GM21360 (cell line): ENCODE measurements around the gene TBPL2.
"Not testable (repeated sequence)": the region's sequence is repeated elsewhere in the genome, so short reads cannot be mapped to it uniquely, and the experiment has no call there.

Experiments
- ATAC-seq: cut with Tn5 transposase; IDR thresholded peaks from one replicate; pipeline ENCODE4 v1.9.1; 2021; ENCODE audit warnings: mild to moderate bottlenecking, moderate library complexity; ENCODE audit not compliant: unreplicated experiment

TBPL2 gene

GRCh38 chr14:55441286-55441685, 870 bp upstream of the TBPL2 start:
- no peak for ATAC-seq

DNA sequence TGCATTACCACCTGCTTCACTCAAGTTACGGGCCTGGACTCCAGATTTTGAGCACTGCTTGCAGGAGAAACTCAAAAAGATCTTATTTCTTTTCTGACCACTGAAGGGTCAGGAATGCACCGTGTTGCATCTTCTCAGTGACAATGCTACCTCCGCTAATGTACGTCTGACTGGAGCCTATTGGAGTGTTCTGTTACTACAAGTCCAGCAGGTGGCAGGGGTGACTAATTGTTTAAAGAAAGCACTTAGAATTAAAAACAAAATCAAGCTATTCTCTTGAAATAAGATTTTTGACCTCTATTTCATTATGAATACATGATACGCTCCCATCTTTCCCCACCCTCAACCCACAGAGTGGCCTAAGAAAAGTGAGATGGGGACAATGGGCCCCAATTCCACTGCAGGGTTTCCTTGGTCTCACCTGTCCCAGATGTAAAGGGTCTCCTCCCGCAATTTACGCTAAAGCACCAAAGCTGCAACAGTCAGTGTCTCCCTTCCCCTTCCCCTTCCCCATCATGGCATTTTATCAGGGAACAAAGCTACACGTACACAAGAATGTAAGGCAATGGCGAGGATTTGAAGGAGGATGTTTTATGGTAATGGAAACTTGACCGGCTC, 2.2 kb downstream of the TBPL2 start:
- no peak for ATAC-seq

DNA sequence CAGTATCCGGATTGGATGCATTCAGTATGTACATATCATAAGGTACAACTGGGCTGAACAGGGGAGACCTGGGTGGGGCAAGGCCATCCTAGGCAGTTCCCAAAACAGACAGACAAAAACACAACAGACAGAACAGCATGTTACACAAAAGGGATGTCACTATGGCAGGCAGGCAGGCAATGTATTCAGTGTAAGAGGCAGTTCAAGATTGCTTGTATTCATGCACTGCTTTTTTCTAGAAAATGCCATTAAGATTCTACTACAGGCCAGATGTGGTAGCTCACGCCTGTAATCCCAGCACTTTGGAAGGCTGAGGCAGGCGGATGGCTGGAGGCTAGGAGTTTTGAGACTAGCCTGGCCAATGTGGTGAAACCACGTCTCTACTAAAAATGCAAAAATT, 3.5 kb downstream of the TBPL2 start:
- no peak for ATAC-seq

GRCh38 chr14:55436519-55436918, 3.9 kb downstream of the TBPL2 start:
- ATAC-seq: no peak

GRCh38 chr14:55434805-55435174, 5.6 kb downstream of the TBPL2 start:
- ATAC-seq: no peak

GRCh38 chr14:55433880-55434804, 6.3 kb downstream of the TBPL2 start:
- no peak for ATAC-seq

DNA sequence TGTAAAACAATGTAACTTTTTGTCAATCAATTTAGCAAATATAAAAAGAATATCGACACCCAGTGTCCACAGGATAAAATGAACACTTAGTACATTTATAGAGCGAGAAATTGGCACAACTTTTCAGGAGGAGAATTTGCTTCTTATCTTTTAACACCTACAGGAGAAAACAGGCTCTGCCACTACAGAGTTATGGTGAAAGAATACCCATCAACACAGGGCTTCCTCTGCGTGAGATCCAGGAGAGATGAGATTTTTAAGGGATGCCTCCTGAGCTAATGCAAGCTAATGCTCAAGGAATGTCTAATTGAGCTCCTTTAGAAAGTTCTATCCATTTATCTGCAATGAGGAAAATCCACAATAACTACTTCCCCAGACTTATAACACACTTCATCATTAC, 7.8 kb downstream of the TBPL2 start:
- no peak for ATAC-seq

DNA sequence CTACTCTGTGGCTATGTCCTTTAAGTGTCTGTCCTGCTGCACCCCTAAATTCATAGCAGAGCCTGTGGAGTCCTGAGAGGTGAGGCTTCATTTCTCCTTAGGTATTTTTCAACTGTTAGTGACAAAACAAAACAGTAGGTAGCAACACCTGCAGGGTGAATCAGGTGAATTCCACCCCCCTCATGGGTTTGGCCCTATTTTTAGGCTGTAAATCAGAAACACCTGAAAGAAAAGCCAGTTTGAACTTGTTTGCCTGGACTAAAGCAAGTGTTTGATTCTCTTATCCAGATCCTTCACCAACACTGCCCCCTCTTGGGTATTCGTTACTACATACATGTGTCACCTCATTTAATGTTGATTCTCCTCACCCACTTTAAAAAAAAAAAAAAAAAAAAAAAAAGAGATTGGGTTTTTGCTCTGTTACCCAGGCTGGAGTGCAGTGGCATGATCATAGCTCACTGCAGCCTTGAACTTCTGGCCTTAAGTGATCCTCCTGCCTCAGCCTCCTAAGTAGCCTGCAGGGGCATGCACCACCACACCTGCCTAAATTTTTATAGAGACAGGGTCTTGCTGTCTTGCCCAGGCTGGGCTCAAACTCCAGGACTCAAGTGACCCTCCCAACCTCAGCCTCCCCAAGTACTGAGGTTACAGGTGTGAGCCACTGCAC, 10.3 kb downstream of the TBPL2 start:
- ATAC-seq: peak; percentile 57

- no peak for ATAC-seq
These were observed 13.0 kb downstream of the TBPL2 start for GRCh38 chr14:55427439-55427838.

DNA sequence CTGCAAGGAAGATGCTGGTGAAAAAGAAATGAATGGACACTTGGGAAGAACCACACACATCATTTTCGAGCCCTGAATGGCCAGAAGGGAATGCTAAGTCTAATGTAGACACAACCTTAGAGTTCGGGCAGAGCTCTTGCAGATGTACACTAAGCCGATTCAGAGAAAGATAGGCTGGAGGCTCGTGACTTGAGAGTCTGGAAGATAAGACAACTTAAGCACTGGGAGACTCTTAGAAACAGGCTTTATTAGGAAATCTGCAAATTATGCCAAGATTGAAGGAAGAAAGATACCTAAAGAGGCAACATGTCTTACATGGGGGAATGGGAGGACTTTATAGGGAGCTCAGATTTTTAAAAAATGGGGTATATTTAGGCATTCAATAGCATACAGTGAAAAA, 13.5 kb downstream of the TBPL2 start:
- no peak for ATAC-seq

DNA sequence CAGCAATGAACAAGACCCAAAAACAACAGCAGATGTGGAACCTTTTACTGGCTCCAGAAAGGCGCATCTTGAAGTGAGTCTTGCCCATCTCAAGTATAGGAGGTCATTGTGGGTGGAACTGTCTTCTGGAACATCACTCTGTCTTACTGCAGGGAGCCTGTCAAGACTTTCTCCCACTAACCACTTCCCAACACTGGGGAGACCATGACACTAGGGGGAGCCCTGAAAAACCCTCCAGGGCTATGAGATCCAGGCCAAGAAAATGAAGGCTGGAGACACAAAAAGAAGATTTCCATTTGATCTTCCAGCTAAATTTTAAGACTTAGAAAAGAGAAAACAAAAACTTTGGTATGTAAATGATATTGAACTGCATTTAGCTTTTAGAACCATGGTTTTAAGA, 15.3 kb downstream of the TBPL2 start:
- ATAC-seq: no peak

DNA sequence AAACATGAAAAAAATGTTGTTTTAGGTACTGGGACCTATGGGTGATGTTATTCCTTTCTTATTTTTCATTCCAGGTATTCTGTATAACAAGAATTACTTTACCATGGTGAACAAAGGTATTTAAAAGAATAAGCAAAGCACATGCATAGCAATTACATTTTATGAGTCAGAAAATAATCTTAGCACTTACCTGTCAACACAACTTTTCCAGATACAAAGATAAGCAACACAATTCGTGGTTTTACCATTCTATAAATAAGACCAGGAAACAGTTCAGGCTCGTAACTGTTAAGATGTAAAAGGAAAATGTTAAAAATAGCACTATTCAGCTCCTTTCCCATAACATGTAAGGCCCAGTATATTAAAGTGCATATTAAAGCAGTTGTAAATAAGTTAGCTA, 16.4 kb downstream of the TBPL2 start:
- ATAC-seq: no peak

GRCh38 chr14:55422338-55422737, 18.1 kb downstream of the TBPL2 start:
- not testable (repeated sequence) for ATAC-seq

DNA sequence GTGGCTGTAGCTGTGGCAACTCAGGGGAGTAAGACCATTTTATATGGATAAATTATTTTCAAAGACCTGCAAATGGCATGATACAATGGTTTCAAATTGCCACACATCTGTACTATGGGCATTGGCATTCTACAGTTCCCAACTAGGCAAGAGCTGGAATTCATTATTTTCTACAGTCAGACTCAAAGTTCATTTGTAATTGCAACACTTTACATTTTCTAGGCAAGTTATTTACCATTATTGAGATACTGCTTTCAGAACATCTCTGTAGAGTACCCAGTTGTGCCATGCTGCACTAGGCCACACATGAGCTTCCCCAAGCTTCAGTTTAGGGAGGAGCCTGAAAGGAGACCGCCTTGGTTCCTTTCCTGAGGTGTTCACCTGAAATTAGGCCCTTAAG, 20.8 kb downstream of the TBPL2 start:
- ATAC-seq: no peak

DNA sequence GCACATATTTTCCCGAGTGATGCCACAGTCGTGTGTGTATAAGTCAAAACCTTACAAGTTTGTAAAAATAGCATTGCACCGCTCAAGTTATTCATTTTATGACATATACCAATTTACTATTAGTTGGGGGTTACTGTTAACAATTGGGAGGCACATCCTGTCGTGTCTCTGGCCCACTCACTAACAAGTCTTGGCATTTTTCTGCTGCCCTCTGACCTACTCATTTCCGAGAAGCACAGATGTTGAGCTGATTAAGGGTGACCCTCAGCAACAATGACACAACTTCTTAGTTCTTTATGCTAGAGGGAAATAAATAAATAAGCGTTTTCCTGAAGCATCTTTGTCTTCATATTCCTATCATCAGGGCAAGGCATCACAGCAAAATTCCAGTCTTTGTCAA, 22.0 kb downstream of the TBPL2 start:
- no peak for ATAC-seq

DNA sequence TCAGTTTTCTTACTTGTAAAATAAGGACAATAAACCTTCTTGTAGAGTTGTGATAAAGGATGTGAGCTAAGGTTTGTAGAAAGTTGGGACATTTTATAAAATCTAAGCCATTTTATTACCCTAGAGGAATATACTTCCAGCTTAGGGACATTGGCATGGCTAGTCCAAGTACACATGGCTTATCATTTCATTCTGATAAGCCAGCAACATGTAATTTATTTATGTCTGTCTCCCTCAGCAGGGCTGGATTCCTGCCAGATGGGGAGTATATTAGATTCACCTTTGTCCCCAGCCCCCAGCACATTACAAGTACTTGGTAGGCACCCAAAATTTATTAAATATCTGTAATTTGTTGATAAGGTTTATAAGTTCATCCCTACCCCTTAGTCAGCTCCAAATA, 22.5 kb downstream of the TBPL2 start:
- ATAC-seq: no peak

- no peak for ATAC-seq
These were observed 23.6 kb downstream of the TBPL2 start for GRCh38 chr14:55416866-55417265.

GRCh38 chr14:55414551-55414950, 25.9 kb downstream of the TBPL2 start:
- ATAC-seq: no peak

GRCh38 chr14:55412676-55413075, 27.7 kb downstream of the TBPL2 start:
- no peak for ATAC-seq

DNA sequence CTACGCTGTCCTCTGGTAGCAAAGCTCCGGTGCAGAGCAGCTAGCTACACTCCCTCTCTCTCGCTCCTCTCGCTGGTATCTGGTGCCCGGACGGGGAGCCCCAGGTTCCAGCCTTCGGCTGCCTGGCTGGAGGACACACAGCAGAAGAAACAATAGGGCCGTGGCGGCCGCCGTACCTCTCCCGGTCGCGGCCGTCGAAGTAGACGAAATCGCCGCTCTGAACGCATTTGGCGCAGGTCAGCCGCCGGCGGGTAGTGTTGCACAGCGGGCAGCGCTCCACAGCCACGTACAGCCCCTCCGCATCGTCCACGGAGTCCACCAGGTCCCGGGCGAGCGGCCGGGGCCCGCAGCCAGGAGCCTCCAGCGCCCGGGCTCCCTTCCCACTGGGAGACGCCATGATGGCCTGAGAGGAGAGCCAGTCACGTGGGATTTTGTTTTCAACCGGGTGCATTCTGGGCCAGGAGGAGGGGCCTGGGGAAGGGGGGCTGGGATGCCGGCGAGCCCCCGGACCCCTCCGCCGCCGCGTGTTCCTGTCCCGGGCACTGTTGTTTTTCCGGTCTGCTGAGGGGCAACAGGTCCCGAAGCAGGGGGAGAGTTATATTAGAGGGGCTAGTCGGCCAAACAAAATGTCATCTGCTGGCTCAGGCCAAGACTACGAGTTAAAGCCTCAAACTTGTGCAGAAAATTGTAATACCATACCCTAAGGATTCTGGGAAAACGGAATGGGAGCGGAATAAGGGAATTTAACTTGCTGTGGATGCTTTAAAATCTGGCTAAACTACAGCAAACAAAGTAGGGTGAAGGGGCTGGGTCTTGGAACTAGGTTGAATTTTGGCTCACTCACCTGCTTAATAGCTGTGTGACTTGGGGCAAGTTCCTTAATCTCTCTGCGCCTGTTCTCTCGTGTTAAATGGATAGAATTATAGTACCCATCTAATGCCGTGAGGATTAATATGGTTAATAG, 28.7 kb downstream of the TBPL2 start, which contains the start of gene ATG14:
Gene ATG14 (minus strand): TSS at position 405 of the 964 bp plus-strand sequence. CDS start 8 bp downstream, at position 397.
- peak; percentile 97 for ATAC-seq

DNA sequence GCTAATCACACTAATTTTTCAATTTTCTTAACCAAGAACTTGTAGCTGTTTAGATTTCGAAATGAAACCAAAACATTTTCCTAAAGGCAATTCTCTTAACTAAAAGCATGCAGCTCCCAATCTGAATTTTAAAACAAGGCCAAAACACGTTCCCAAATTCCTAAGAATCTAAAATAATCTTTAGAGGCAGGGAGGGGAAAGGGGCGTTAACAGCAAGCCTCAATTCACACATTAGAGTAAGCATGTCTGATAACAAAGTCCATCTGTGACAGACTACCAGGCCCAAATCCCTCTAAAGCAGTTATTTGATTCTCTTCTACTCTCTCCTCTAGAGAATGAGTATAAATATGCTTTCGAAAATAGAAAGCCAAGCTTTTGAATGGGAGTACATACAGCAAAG, 29.5 kb downstream of the TBPL2 start:
- no peak for ATAC-seq
